HCT116 (cell line): ENCODE data around the gene MAP2K4. TPM values are rescaled to one million over a fixed set of nuclear protein-coding genes. Genes with fewer than 3 reads are reported as not detected.

Source experiments
- ATAC-seq: fragments of 200-7000 bp; cut with Tn5 transposase; 2 replicates; pipeline ENCODE4 v1.9.1; 2020; ENCODE audit warnings: mild to moderate bottlenecking, moderate library complexity
- BruUV-seq: library from RNA; stranded (reverse); fragments of 400-500 nt; replicated peaks from 2 replicates; lab custom pipeline; 2021; lab: Mats Ljungman, UMichigan
- CTCF ChIA-PET: fragments of 300-600 bp; sonication (Branson Sonifier 250); formaldehyde crosslinking; loops from one replicate; lab custom pipeline; 2021; ENCODE audit warnings: antibody characterized with exemption; lab: Charles Lee
- POLR2A ChIA-PET: fragments of 300-600, 350-600 bp; sonication (Branson Sonifier 250); formaldehyde crosslinking; loops from one replicate; lab custom pipeline; 2021; ENCODE audit warnings: antibody characterized with exemption; lab: Charles Lee
- RAD21 ChIA-PET, 2 experiments: fragments of 300-600 bp; sonication (Branson Sonifier 250); formaldehyde crosslinking; loops; one replicate each; lab custom pipeline; 2023; ENCODE audit warnings: low total read pairs in 2 of 2; ENCODE audit not compliant: uncharacterized antibody in 2 of 2, unreplicated experiment in 2 of 2, low non-redundant PET in 1 of 2; lab: Charles Lee
- DNase-seq: peaks from one replicate; pipeline ENCODE4 v3.0.0-alpha.2; 2010; ENCODE audit warnings: low read depth, low spot score
- H2AFZ ChIP-seq: fragments of 200-600 bp; shearing (Covaris generic), sonication (generic); 2 replicates; pipeline ENCODE4 v1.6.1; 2017; ENCODE audit warnings: low read depth, mixed run types, mixed read lengths, antibody characterized with exemption, low read length; ENCODE audit not compliant: poor library complexity, severe bottlenecking
- H3K27ac ChIP-seq: 2 replicates; pipeline ENCODE4 v1.5.1; 2012; ENCODE audit warnings: low read depth, low read length
- H3K27me3 ChIP-seq: fragments of 200-600 bp; sonication (generic); 2 replicates; pipeline ENCODE4 v1.6.1; 2016; ENCODE audit warnings: mixed run types, low read length, mixed read lengths; ENCODE audit not compliant: insufficient read depth
- H3K36me3 ChIP-seq, 2 experiments: fragments of 200-500 bp in 1 of 2; fragments of 200-600 bp in 1 of 2; sonication (Bioruptor generic) in 1 of 2; sonication (generic) in 1 of 2; 2 replicates each; pipeline versions ENCODE4 v1.5.1 to v1.6.1; 2014 to 2016; ENCODE audit warnings: low read length in 2 of 2, inconsistent platforms in 1 of 2, mixed read lengths in 1 of 2, mixed run types in 1 of 2; ENCODE audit not compliant: insufficient read depth in 2 of 2, control insufficient read depth in 1 of 2
- H3K4me1 ChIP-seq, 2 experiments: fragments of 200-600 bp in 1 of 2; sonication (generic) in 1 of 2; 2 replicates each; pipeline versions ENCODE4 v1.5.1 to v1.6.1; 2012 to 2017; ENCODE audit warnings: low read length in 2 of 2, inconsistent platforms in 1 of 2, mild to moderate bottlenecking in 1 of 2, mixed read lengths in 1 of 2, mixed run types in 1 of 2, moderate library complexity in 1 of 2; ENCODE audit not compliant: insufficient read depth in 2 of 2, control insufficient read depth in 1 of 2
- H3K4me2 ChIP-seq: fragments of 200-600 bp; sonication (generic); 2 replicates; pipeline ENCODE4 v1.6.1; 2017; ENCODE audit warnings: mixed run types, low read length, mixed read lengths
- H3K4me3 ChIP-seq, 2 experiments: fragments of 200-600 bp in 1 of 2; sonication (generic) in 1 of 2; replicated peaks in 1 of 2; 2 replicates each; pipeline ENCODE4 v1.5.1; 2011 to 2016; ENCODE audit warnings: low read length in 2 of 2, control low read depth in 1 of 2, low read depth in 1 of 2, mild to moderate bottlenecking in 1 of 2, mixed read lengths in 1 of 2, mixed run types in 1 of 2
- H3K79me2 ChIP-seq: fragments of 200-600 bp; sonication (generic); 2 replicates; pipeline ENCODE4 v1.6.1; 2017; ENCODE audit warnings: mild to moderate bottlenecking, mixed run types, low read length, moderate library complexity, mixed read lengths; ENCODE audit not compliant: insufficient read depth
- H3K9ac ChIP-seq: fragments of 200-600 bp; sonication (generic); 2 replicates; pipeline ENCODE4 v1.6.1; 2016; ENCODE audit warnings: low read length, mixed read lengths
- H3K9me2 ChIP-seq: fragments of 200-600 bp; sonication (generic), shearing (Covaris generic); 2 replicates; pipeline ENCODE4 v1.6.1; 2017; ENCODE audit warnings: mixed run types, mild to moderate bottlenecking, moderate library complexity; ENCODE audit not compliant: insufficient read depth
- H3K9me3 ChIP-seq, 2 experiments: fragments of 200-500 bp in 1 of 2; fragments of 200-600 bp in 1 of 2; sonication (Bioruptor generic) in 1 of 2; sonication (generic) in 1 of 2; 2 replicates each; pipeline ENCODE4 v1.6.1; 2014 to 2017; ENCODE audit warnings: low read length in 2 of 2, mixed read lengths in 2 of 2, inconsistent platforms in 1 of 2, low read depth in 1 of 2, mild to moderate bottlenecking in 1 of 2, mixed run types in 1 of 2, moderate library complexity in 1 of 2; ENCODE audit not compliant: control insufficient read depth in 1 of 2, insufficient read depth in 1 of 2
- H4K20me1 ChIP-seq: fragments of 200-600 bp; sonication (generic), shearing (Covaris generic); 2 replicates; pipeline ENCODE4 v1.6.1; 2017; ENCODE audit warnings: mixed run types, mild to moderate bottlenecking, moderate library complexity; ENCODE audit not compliant: insufficient read depth
- ATF3 ChIP-seq: IDR thresholded peaks from 2 replicates; pipeline ENCODE4 v1.6.1; 2012
- CBX3 ChIP-seq: IDR thresholded peaks from 2 replicates; pipeline ENCODE4 v1.6.1; 2012; ENCODE audit warnings: low read depth
- EGR1 ChIP-seq: IDR thresholded peaks from 2 replicates; pipeline ENCODE4 v1.6.1; 2012; ENCODE audit warnings: low read depth
- ELF1 ChIP-seq: IDR thresholded peaks from 2 replicates; pipeline ENCODE4 v1.6.1; 2012; ENCODE audit warnings: low read depth, borderline replicate concordance
- EZH2 ChIP-seq: fragments of 200-600 bp; sonication (generic); IDR thresholded peaks from 2 replicates; pipeline ENCODE4 v1.6.1; 2017; ENCODE audit warnings: antibody characterized with exemption, mixed run types
- EZH2phosphoT487 ChIP-seq: fragments of 200-600 bp; IDR thresholded peaks from 2 replicates; pipeline ENCODE4 v1.6.1; 2018; ENCODE audit warnings: antibody characterized with exemption, borderline replicate concordance
- FOSL1 ChIP-seq: IDR thresholded peaks from 2 replicates; pipeline ENCODE4 v1.6.1; 2012; ENCODE audit warnings: low read depth
- JUND ChIP-seq: IDR thresholded peaks from 2 replicates; pipeline ENCODE4 v1.6.1; 2012
- MAX ChIP-seq: IDR thresholded peaks from 2 replicates; pipeline ENCODE4 v1.6.1; 2012
- POLR2A ChIP-seq: IDR thresholded peaks from 2 replicates; pipeline ENCODE4 v1.7.0; 2011; ENCODE audit warnings: borderline replicate concordance; ENCODE audit not compliant: insufficient read depth, insufficient read length; ENCODE audit errors: extremely low read depth
- POLR2AphosphoS5 ChIP-seq: IDR thresholded peaks from 2 replicates; pipeline ENCODE4 v1.6.1; 2011; ENCODE audit warnings: mild to moderate bottlenecking, low read depth, low read length, moderate library complexity
- RAD21 ChIP-seq: IDR thresholded peaks from 2 replicates; pipeline ENCODE4 v1.6.1; 2012; ENCODE audit warnings: low read depth, mild to moderate bottlenecking
- REST ChIP-seq: IDR thresholded peaks from 2 replicates; pipeline ENCODE4 v1.6.1; 2012; ENCODE audit warnings: low read depth
- SP1 ChIP-seq: IDR thresholded peaks from 2 replicates; pipeline ENCODE4 v1.6.1; 2012; ENCODE audit warnings: low read depth
- SRF ChIP-seq: IDR thresholded peaks from 2 replicates; pipeline ENCODE4 v1.6.1; 2012; ENCODE audit warnings: low read depth
- TCF7L2 ChIP-seq: IDR thresholded peaks from 2 replicates; pipeline ENCODE4 v1.7.0; 2011; ENCODE audit warnings: borderline replicate concordance, inconsistent platforms; ENCODE audit not compliant: insufficient read depth, insufficient read length; ENCODE audit errors: extremely low read depth
- YY1 ChIP-seq: IDR thresholded peaks from 2 replicates; pipeline ENCODE4 v1.6.1; 2011; ENCODE audit warnings: low read length, low read depth, moderate library complexity, mild to moderate bottlenecking; ENCODE audit not compliant: insufficient replicate concordance; ENCODE audit errors: extremely low read depth
- ZFX ChIP-seq: fragments of 450-650 bp; IDR thresholded peaks from 2 replicates; pipeline ENCODE4 v1.6.1; 2017
- ZNF274 ChIP-seq: fragments of 200-500 bp; sonication (Bioruptor generic); IDR thresholded peaks from 2 replicates; pipeline ENCODE4 v1.6.1; 2014; ENCODE audit warnings: mild to moderate bottlenecking, low read depth, low read length, inconsistent platforms
- intact Hi-C: fragments of 100-400 bp; cut with micrococcal nuclease; formaldehyde crosslinking; loops from 2 replicates; pipeline ENCODE4 v1.10.0; 2022
- total RNA-seq: library from RNA; stranded (reverse); gene quantifications from one replicate; pipeline ENCODE4 v1.2.1, GENCODE V29; 2021; ENCODE audit not compliant: unreplicated experiment
- TF ChIP-seq, protein P1 (sequence below), 3 experiments: fragments of 200-600 bp in 1 of 3; sonication (generic) in 1 of 3; IDR thresholded peaks in 2 of 3; conservative IDR thresholded peaks in 1 of 3; 2 replicates each; pipeline ENCODE4 v1.5.1; 2012 to 2017; ENCODE audit warnings: low read depth in 2 of 3, low read length in 2 of 3, antibody characterized with exemption in 1 of 3, borderline replicate concordance in 1 of 3, control low read depth in 1 of 3, mild to moderate bottlenecking in 1 of 3, mixed read lengths in 1 of 3, mixed run types in 1 of 3, moderate library complexity in 1 of 3; ENCODE audit not compliant: insufficient read depth in 1 of 3

Gene MAP2K4
- total RNA-seq, 1 experiment from 2014 or later, result 42.3 TPM

DNA sequence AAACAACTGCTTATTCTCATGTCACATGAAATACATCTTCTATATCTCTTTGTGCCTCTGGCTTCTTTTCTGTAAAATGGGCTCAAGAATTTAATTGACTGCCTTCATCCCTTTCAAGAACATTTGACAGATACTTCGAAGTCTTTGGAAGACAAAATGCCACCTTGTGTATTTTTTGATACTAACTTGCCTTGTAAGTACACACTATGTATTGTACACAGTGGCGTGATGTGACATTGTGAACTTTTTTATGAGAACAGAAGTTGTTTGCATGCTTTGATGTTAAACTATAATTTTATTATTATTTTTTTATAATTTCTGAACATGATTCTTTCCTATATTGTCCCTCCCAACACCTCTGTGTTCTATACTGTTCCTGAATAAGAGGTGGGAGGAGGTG lies 73.7 kb downstream of the MAP2K4 start:
- ChIA-PET CTCF (no interaction called here), RAD21 (no interaction called here)
- Histone ChIP-seq H3K4me1 (peaks cover 9 to 10% of the 10 kb centered on the region in 2 experiments), H3K9me2 (no peaks in the 10 kb centered on the region), H3K4me3 (no peak overlapping the region), H3K27ac (no peak overlapping the region), H2AFZ (no peak overlapping the region), H3K79me2 (peaks cover 29% of the 10 kb centered on the region), H4K20me1 (no peaks in the 10 kb centered on the region), H3K9me3 (no peaks in the 10 kb centered on the region), H3K4me2 (no peak overlapping the region), H3K36me3 (peaks cover 2 to 5% of the 10 kb centered on the region in 2 experiments; a peak in 1 of 4 replicates)
- DNase-seq (no peak), ATAC-seq (no peak)
- BruUV-seq, result no TSS peak
- intact Hi-C loops, result no loop called here
- TF ChIP-seq EGR1 (no peak), ELF1 (no peak), POLR2A (no peak), RAD21 (no peak), JUND (no peak), FOSL1 (no peak), REST (no peak), POLR2AphosphoS5 (no peak), ZNF274 (no peak), SRF (no peak), EZH2 (no peak), MAX (no peak), EZH2phosphoT487 (no peak), ZFX (no peak), SP1 (no peak), CBX3 (no peak), YY1 (no peak), TCF7L2 (no peak), ATF3 (no peak)
- TF ChIP-seq, protein P1, sequence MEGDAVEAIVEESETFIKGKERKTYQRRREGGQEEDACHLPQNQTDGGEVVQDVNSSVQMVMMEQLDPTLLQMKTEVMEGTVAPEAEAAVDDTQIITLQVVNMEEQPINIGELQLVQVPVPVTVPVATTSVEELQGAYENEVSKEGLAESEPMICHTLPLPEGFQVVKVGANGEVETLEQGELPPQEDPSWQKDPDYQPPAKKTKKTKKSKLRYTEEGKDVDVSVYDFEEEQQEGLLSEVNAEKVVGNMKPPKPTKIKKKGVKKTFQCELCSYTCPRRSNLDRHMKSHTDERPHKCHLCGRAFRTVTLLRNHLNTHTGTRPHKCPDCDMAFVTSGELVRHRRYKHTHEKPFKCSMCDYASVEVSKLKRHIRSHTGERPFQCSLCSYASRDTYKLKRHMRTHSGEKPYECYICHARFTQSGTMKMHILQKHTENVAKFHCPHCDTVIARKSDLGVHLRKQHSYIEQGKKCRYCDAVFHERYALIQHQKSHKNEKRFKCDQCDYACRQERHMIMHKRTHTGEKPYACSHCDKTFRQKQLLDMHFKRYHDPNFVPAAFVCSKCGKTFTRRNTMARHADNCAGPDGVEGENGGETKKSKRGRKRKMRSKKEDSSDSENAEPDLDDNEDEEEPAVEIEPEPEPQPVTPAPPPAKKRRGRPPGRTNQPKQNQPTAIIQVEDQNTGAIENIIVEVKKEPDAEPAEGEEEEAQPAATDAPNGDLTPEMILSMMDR (IDR thresholded peaks at IDR 0.05 in 2 of 3, conservative IDR thresholded peaks at IDR 0.05 in 1 of 3; ENCODE audit: borderline replicate concordance in 1 of 3, insufficient read depth in 1 of 3, low read depth in 2 of 3, low read length in 2 of 3), result no peak
- TF ChIP-seq, all 23 proteins: peak for 0
- POLR2A ChIA-PET, result no interaction called here
- Histone ChIP-seq H3K27me3 (no peaks in the 10 kb centered on the region), H3K9ac (no peak overlapping the region)
